ENCODE data around the gene NACC2.

GRCh38 chr9:136003411-136004218 lies 91.5 kb downstream of the NACC2 start:
- TF ChIP-seq CTCF (IDR thresholded peaks at IDR 0.05 in 8 of 11, conservative IDR thresholded peaks at IDR 0.05 in 3 of 11) (no peak), POLR2A (IDR thresholded peaks at IDR 0.05) (no peak)
